Left cardiac atrium (tissue), 4 donors: ENCODE results near the gene KCND2. TPM values are rescaled to one million over a fixed set of nuclear protein-coding genes. Genes with fewer than 3 reads are reported as not detected.

Experiments
- ATAC-seq, 2 donors: fragments of 200-7000 bp; cut with Tn5 transposase; one replicate each; pipeline ENCODE4 v1.9.1; 2020; ENCODE audit warnings: mild to moderate bottlenecking in 2 of 2, moderate library complexity in 2 of 2
- DNase-seq: peaks from one replicate; pipeline ENCODE4 v3.0.0-alpha.2; 2020
- intact Hi-C, 2 donors: fragments of 100-400 bp; cut with DNase I; formaldehyde crosslinking; loops; one replicate each; pipeline versions ENCODE4 v1.14.1 to v1.15.1; 2022 to 2023
- total RNA-seq, 2 donors: library from RNA; stranded (reverse); fragmentation: NEBNext Ultra II Directional; extraction: Animal tissue kit (Norgen Biotek cat#: 25700); gene quantifications; one replicate each; pipeline ENCODE4 v1.2.1, GENCODE V29; 2021
- donor health status: DM: no; HTN: yes; CAD: no.
- donor health status: DM: no; HTN: yes; CAD: no; lungs with severe emphysema.
- donor health status: DM: yes; HTN: yes; CAD: no.
- donor health status: Dilated cardiomyopathy.

KCND2 gene
- total RNA-seq, 2 donors from 2014 or later = 0.21 to 0.41 TPM

- ATAC-seq = no peak
- intact Hi-C loops = no loop called here
Observed at GRCh38 chr7:120464104-120464503, 191.1 kb downstream of the KCND2 start.

DNA sequence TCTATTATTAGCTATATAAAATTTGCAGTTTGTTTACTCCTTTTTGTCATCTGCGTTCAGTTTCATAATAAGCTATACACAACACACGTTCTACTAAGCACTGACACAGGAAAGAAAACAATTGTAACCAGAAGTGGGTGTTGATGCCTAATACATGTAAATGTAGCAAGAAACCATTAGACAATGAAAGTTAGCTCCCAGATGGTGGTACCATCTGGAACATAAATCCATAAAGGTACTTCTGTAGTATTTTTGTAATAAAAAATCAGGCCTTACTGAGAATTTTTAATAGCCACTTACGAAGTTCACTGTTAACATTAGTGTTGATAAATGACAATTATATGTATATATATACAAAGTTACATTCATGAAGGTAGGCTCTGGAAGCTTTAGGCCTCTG, 194.7 kb downstream of the KCND2 start:
- intact Hi-C loops = no loop called here
- ATAC-seq (no peak), DNase-seq (no peak)

More at GRCh38 chr7:120464104-120464503, 191.1 kb downstream of the KCND2 start:
- no peak for DNase-seq

- no peak for DNase-seq
- ATAC-seq = no peak
- intact Hi-C loops = no loop called here
Observed at GRCh38 chr7:120468611-120469010, 195.6 kb downstream of the KCND2 start.

DNA sequence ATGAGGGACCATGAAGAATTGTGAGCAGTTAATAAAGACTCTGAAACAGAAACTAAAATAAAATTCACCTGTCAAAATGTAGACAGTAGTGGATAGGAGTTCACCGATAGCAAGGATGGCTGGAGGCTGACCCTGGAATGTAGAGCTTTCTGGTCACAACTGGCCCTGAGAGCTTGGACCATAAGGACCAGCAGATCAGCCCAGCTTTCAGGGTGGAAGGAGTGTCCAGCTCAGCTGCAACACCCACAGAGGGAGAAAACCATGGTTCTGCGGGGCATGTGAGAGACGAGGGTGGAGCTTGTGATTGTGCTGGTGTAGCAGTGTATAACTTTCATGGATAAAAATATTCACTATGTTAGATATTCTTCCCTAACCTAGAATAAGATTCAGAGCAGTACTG, 199.9 kb downstream of the KCND2 start:
- intact Hi-C loops = no loop called here
- DNase-seq = no peak
- ATAC-seq = no peak

GRCh38 chr7:120473352-120473751, 200.4 kb downstream of the KCND2 start:
- no peak for ATAC-seq
- intact Hi-C loops = no loop called here
- no peak for DNase-seq

DNA sequence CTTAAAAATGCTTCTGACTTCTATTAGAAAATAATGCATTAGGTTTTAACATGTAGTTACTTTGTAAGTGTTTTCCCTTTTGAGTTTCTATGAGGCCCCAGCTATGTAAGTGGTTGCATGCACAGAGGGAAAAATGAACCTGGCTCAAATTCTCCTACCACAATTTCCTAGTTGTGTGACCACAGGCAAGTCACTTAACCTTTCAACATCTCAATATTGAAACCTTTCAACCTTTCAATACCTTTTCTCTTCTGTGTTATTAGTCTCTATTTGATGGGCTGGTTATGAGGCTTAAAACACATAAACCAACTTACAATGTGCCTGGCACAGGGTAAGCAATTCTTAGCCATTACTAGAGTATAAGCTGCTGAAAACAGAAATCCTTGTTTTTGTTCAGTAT, 203.0 kb downstream of the KCND2 start:
- ATAC-seq (no peak), DNase-seq (no peak)
- intact Hi-C loops = no loop called here

DNA sequence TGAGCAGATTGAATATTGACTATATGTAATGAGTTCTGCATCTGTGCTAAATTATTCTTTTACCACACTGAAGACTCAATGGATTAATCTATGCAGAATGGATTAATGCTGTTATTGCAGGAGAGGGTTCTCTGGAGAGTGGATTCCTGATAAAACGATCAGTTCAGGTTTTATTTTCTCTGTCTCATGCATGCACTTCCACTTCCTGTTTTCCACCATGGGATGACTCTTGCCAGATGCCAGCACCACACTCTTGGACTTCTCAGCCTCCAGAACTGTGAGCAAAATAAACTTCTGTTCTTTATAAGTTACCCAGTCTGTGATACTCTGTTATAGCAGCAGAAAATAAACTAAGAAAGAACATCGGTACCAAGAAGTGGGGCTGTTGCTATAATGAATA, 207.5 kb downstream of the KCND2 start:
- DNase-seq = no peak
- no peak for ATAC-seq
- intact Hi-C loops = no loop called here

DNA sequence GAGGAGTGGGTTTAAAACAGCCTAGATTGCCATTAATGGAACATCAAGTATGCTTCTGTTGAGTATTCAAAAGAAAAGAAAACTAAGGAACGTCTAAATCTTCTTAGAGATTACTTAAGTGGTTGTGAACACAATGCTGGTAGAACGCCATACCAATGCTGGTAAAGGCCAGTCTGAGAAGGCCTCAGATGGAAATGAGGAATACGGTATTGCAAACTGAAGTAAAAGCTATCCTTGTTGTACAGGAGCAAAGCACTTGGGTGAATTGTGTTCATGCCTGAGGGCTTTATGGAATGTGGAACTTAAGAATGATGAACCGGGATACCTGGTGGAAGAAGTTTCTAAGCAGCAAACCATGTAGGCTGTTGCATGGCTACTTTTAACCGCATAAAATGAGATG, 208.0 kb downstream of the KCND2 start:
- intact Hi-C loops = no loop called here
- DNase-seq (no peak), ATAC-seq (no peak)

- DNase-seq (no peak), ATAC-seq (no peak)
- intact Hi-C loops = no loop called here
Observed at GRCh38 chr7:120486164-120486563, 213.2 kb downstream of the KCND2 start.

DNA sequence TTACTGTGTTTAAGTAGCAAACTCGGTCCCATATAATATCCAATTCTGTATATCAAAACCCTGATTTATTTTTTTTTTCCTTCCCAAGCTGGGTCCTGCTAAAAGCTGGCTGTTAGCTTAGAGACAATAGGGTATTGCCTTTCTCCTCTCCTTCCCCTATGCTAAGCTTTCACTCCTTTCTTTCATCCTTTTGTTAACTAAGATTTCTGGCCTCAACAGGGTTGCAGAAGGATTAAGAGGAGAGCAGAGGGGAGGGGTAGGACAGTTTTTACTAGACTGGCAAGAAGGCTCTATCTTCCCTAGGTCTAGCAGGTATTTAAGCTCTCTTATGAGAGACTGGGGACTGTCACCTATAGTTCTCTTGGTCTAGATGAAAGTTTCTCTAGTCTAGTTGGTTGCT, 229.2 kb downstream of the KCND2 start:
- intact Hi-C loops = no loop called here
- DNase-seq = no peak
- ATAC-seq = no peak

DNA sequence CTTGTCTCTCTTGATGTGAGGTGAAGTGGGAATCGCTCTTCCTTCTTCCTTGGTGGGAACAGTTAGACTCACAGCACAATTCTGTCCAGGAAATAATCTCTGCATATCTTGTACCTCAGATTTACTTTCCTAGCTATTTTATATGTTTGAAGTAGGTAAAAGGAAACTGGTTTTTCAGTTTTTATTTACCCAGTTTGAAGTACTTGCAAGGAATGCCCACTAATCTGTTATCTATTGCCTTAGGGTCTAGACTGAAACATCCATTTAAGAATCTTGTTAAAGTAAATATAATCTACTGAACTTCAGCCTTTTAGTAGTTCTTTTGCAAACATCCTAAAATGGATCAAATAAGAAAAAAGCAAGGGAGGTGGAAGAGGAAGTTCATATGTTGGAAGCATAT, 229.8 kb downstream of the KCND2 start:
- DNase-seq (no peak), ATAC-seq (no peak)
- intact Hi-C loops = no loop called here

GRCh38 chr7:120504386-120504785, 231.4 kb downstream of the KCND2 start:
- DNase-seq = no peak
- ATAC-seq = no peak
- intact Hi-C loops = no loop called here

DNA sequence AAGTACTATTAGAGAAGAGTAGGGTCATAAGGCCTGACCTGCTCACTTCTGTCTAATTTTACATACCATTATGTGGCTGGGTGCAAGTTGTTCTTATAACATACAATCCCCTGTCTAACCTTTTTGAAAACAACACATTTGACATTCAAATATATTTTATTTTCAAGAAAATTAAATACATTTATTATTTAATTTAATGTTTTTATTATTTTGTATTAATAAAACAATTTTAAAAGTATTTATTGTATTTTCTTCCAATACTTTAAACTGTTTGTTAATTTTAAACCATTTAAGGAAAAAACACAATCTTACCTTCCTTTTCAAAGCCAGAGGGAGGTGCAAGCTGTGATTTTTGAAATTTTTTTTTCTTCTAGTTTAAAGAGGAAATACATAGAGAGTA, 232.8 kb downstream of the KCND2 start:
- intact Hi-C loops = no loop called here
- no peak for ATAC-seq
- DNase-seq = no peak

GRCh38 chr7:120512701-120513100, 239.7 kb downstream of the KCND2 start:
- DNase-seq = no peak
- no peak for ATAC-seq
- intact Hi-C loops = no loop called here

GRCh38 chr7:120519224-120519623, 246.2 kb downstream of the KCND2 start:
- DNase-seq = no peak
- no peak for ATAC-seq

DNA sequence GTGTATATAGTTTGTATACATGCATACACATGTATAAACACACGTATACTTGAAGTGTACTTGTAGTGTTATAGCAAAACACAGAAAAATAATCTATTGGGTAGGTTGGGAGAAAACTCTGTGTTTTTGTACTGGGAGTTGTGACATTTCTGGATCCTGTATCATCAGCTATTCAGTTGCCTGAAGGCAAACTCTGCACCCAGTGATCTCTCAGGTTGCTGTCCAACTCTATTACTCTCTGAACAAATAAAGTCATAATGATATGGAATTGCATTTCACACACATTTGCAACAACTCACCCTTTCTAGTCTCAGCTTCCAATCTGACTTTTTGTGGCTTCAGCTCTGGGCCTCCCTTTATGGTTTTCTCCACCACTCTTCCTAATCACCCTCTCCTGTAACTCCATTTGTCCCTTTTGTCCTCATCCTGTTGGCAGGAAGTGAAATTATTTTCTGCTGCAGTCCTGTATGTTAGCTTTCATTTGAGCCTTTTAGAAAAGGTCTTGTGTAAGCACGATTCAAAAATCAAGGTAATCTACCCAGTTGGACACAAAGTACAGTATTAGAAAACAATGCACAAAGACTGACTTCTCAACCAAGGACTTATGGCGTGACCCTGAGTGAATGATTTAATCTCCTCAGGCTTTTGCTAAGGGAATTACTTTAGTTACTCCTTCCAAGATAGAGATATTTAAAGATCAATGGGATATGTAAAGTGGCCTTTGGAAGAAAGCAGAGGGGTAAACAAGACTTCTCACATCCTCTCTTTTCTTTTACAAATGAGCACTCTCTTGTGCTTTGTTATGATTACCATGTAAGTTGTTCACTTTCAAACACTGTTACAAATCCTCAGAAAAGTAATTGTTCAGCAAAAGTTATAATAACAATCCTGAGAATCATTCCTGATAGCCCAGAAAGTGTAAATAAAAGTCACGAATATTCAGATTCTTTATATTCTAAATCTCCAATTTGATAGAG, 249.1 kb downstream of the KCND2 start:
- no peak for DNase-seq
- intact Hi-C loops = no loop called here
- ATAC-seq = no peak

More at GRCh38 chr7:120519224-120519623, 246.2 kb downstream of the KCND2 start:
- intact Hi-C loops = no loop called here

DNA sequence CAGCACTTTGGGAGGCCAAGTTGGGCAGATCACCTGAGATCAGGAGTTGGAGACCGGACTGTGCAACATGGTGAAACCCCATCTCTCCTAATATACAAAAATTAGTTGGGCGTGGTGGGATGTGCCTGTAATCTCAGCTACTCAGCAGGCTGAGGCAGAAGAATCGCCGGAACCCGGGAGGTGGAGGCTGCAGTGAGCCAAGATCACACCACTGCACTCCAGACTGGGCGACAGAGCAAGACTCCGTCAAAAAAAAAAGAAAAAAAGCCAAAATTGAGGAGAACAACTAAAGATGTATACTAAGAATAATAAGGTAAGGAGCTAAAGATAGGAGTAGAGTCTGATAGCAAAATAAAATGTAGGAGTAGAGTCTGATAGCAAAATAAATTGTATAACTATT, 251.0 kb downstream of the KCND2 start:
- DNase-seq (no peak), ATAC-seq (no peak)
- intact Hi-C loops = no loop called here

DNA sequence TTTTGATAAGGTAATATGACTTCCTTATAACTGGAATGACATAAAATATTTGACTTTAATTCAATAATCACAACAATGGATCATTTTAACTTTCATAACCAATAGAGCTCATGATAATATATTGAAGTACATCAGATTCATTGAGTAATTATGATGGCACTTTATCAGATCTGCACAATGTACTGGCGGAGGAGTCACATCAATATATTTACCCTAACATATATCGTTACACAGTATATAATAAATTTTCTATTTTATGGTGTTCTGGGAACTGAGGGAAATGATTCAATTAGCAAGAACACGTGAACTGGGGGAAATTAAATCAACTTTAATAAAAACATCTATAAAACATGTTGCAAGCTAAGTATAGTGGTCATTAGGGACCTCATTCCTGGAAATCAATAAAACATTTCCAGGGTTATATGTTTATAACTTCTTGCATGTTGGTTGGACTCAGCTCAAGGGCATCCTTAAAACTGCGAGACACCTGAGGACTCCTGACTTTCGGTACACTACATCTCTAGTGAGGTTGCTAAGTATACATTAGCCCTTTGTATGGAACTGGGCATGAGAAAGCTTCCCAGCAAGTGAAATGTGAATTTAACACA, 254.0 kb downstream of the KCND2 start:
- intact Hi-C loops = no loop called here
- no peak for ATAC-seq

DNA sequence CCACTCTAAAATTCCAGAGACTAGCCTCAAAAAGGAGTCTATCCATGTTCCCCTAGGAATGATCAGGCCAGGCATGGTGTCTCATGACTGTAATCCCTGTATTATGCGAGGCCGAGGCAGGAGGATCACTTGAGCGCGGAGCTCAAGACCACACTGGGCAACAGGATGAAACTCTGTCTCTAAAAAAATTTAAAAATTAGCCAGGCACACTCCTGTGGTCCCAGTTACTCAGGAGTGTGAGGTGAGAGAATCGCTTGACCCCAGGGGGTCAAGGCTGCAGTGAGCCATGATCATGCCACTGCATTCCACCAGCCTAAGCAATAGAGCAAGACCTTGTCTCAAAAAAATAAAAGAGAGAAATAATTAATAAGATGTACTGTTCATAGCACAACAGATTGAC, 256.8 kb downstream of the KCND2 start:
- intact Hi-C loops = no loop called here
- ATAC-seq (no peak), DNase-seq (no peak)

More for the DNA sequence above, 254.0 kb downstream of the KCND2 start:
- DNase-seq = no peak

- no peak for DNase-seq
- ATAC-seq = no peak
- intact Hi-C loops = no loop called here
Observed at GRCh38 chr7:120538335-120538734, 265.4 kb downstream of the KCND2 start.

DNA sequence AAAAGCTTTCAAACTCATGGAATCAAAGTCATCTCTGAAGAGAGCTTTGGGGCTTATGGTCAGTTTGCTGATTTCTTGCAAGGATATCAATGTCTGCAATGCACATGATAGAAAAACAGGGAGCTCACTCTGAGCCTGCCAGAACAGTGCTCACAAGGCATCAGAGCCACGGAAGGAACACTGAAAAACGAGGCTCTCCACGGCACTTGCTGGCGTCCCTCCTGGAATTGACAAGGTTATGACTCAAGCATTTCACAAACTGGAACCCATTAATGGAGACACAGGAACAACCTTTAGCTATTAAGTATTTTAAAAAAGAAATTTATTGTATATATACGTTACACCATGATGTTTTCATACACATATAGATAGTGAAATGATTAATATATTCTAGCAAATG, 266.3 kb downstream of the KCND2 start:
- no peak for DNase-seq
- no peak for ATAC-seq
- intact Hi-C loops = no loop called here
